ENCODE data around the gene TAF3. TPM values are rescaled to one million over a fixed set of nuclear protein-coding genes. Genes with fewer than 3 reads are reported as not detected.

Gene TAF3
- total and polyA plus RNA-seq, 2 experiments from 2014 or later, result 3.9 to 7.7 TPM

- no peaks in the 10 kb centered on the region for H3K4me1 ChIP-seq (ENCODE audit: low read depth)
- TF ChIP-seq CTCF (IDR thresholded peaks at IDR 0.05; ENCODE audit: low read depth, low read length), result no peak
- H3K27ac ChIP-seq, result no peak overlapping the region
- H3K36me3 ChIP-seq, result no peaks in the 10 kb centered on the region
- no peaks in the 10 kb centered on the region for H3K27me3 ChIP-seq
- no peak overlapping the region for H3K4me3 ChIP-seq
- H3K9me3 ChIP-seq (ENCODE audit: low read depth), result no peaks in the 10 kb centered on the region
- no peak for DNase-seq (ENCODE audit: low read depth in 1 of 2, low spot score in 1 of 2)
Observed at GRCh38 chr10:7948371-7949000, 130.2 kb downstream of the TAF3 start.

- no peak for DNase-seq (ENCODE audit: low read depth in 1 of 2, low spot score in 1 of 2)
- Histone ChIP-seq H3K4me1 (ENCODE audit: low read depth) (no peaks in the 10 kb centered on the region), H3K4me3 (no peak overlapping the region), H3K27ac (no peak overlapping the region), H3K27me3 (no peaks in the 10 kb centered on the region), H3K36me3 (no peaks in the 10 kb centered on the region), H3K9me3 (ENCODE audit: low read depth) (no peaks in the 10 kb centered on the region)
- TF ChIP-seq CTCF (IDR thresholded peaks at IDR 0.05; ENCODE audit: low read depth, low read length), result no peak
Observed at GRCh38 chr10:7950981-7951847, 132.9 kb downstream of the TAF3 start.

- no peak overlapping the region for H3K4me3 ChIP-seq
- no peak for DNase-seq (ENCODE audit: low read depth in 1 of 2, low spot score in 1 of 2)
- no peaks in the 10 kb centered on the region for H3K27me3 ChIP-seq
- H3K4me1 ChIP-seq (ENCODE audit: low read depth), result no peaks in the 10 kb centered on the region
- no peaks in the 10 kb centered on the region for H3K36me3 ChIP-seq
- H3K9me3 ChIP-seq (ENCODE audit: low read depth), result no peaks in the 10 kb centered on the region
- TF ChIP-seq CTCF (IDR thresholded peaks at IDR 0.05; ENCODE audit: low read depth, low read length), result no peak
- no peak overlapping the region for H3K27ac ChIP-seq
Observed at GRCh38 chr10:7952266-7952665, 134.0 kb downstream of the TAF3 start.

GRCh38 chr10:7953447-7953846 is 135.1 kb downstream of the TAF3 start:
- no peak overlapping the region for H3K27ac ChIP-seq
- no peak overlapping the region for H3K4me3 ChIP-seq
- no peak for TF ChIP-seq CTCF (IDR thresholded peaks at IDR 0.05; ENCODE audit: low read depth, low read length)
- H3K9me3 ChIP-seq (ENCODE audit: low read depth), result no peaks in the 10 kb centered on the region
- no peaks in the 10 kb centered on the region for H3K27me3 ChIP-seq
- DNase-seq (ENCODE audit: low read depth in 1 of 2, low spot score in 1 of 2), result no peak
- H3K4me1 ChIP-seq (ENCODE audit: low read depth), result no peaks in the 10 kb centered on the region
- H3K36me3 ChIP-seq, result no peaks in the 10 kb centered on the region

DNA sequence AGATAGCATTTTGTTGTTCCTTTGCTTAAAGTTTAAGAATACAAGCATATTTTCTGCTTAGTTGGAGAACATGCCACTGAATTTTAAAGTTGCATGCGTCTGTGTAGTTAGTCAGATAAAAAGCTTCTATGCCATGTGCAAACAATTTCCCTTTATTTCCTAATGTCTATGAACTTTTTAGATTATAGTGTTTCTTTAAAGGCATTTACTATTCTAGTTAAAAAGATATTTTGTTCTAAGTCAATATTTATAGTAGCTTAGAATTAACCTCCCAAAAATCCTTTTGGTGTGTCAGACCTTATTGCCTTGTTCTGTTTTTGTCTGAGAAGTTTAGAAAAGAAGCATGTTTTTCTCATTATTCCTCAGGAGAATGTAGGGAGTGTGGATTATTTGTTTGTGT is 137.1 kb downstream of the TAF3 start:
- no peak for TF ChIP-seq CTCF (IDR thresholded peaks at IDR 0.05; ENCODE audit: low read depth, low read length)
- DNase-seq (ENCODE audit: low read depth in 1 of 2, low spot score in 1 of 2), result no peak
- Histone ChIP-seq H3K4me1 (ENCODE audit: low read depth) (no peaks in the 10 kb centered on the region), H3K9me3 (ENCODE audit: low read depth) (no peaks in the 10 kb centered on the region), H3K4me3 (no peak overlapping the region), H3K27me3 (no peaks in the 10 kb centered on the region), H3K36me3 (no peaks in the 10 kb centered on the region), H3K27ac (no peak overlapping the region)

Measured in cardiac muscle cell (in vitro differentiated cells and primary cell).